GM21526 (cell line): Measurements from ENCODE around the gene SCN11A.

Experiments
- ATAC-seq: cut with Tn5 transposase; IDR thresholded peaks from one replicate; pipeline ENCODE4 v1.9.1; 2021; ENCODE audit warnings: moderate library complexity; ENCODE audit not compliant: unreplicated experiment, low FRiP score

Gene SCN11A

DNA sequence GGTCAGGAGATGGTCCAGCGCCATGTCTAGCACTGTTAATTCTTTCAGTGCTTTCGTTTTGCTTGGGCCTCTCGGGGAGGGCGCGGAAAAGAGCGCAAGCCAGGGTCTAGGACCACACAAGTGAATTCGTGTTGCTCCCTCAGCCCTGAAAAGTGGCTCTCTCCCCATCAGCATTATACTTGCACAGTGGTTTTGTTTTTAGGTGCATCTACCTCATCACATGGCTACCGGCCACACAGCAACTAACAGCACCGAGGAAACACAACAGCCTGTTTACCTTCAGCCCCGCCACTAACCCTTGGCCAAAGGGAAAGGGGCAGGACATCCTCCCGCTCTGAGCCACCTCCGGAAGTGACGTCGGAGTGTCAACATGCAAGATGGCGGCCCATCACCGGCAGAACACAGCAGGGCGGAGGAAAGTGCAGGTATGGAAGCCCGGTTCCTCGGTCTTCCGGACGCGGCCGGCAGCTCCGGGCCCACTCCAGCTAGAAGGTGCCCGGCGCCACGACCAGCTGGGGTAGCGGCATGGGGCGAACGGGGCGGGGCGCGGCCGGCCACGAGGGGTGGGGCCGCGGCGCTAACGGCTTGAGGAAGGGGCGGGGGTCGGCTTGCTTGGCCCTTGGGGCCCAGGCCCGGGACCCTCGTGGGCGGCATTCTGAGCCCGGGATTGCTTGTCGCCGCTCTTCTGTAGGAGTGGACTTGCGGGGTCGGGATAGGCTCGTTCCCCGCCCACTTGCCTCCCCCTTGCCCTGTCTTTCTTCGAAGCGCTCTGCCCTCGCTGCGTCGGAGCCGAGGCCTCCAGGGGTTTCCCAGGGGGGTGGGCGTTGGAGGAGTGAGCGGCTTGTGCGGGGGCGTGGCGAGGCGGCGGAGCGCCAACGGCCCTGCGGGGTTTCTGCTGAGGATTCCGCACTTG is at the start of gene SCN11A, which contains the start of gene WDR48:
TSS of gene SCN11A (minus strand) at position 296 of the 913 bp plus-strand sequence. CDS start 101,582 bp downstream, outside the sequence.
TSS of gene WDR48 (plus strand) at position 368 of the 913 bp plus-strand sequence. CDS start at position 378, 10 bp downstream.
- peak; percentile 98 for ATAC-seq

DNA sequence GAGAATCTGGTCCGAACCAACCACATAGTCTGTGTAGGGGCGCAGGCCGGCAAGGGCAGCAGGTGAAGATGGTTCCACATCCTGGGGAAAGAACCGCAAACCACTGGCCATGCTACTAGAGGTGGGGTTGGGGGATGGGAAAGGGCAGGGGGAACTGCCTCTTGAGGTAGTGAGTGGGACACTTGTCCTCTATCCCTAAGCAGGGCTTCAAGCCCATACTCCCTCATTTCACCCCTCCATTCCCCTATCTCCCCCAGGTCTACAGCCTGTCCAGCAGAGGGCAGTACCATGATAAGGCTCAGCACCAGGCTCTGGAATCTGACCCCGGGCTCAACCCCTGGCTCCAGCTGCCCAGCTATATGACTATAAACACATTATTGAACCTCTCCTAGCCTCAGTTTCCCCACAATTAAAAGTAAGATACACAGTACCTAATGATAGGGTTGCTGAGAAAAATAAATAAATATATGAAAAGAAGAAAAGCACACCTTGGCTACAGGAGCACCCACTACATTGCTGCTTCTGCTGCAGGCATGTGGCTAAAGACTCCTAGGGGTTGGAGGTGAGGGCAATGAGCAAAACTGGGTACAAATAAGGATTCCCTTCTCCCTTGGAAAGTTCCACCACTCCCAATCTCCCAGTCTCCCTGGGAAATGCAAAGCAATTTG is 49.4 kb upstream of the SCN11A start:
- ATAC-seq, result peak; percentile 56

DNA sequence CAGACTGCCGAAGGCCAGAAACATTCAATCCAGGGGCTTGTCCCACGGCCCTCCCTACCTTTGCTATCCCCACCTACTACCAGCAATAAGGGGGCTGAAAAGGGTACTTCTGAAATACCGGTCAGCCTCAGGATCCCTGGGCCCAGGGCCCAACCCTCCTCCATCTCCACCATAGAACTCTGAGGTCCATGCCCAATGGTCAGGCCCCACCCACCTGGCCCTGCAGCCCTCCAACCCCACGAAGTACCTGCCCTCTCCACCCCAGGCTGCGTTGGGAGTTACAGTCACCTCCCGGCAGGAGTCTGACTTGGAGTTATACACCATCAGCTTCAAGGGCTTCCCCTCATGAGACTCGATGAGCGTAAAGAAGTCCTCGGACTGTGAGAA is 48.7 kb upstream of the SCN11A start:
- ATAC-seq, result no peak

GRCh38 chr3:39099738-39100499 is 48.2 kb upstream of the SCN11A start:
- ATAC-seq, result no peak

DNA sequence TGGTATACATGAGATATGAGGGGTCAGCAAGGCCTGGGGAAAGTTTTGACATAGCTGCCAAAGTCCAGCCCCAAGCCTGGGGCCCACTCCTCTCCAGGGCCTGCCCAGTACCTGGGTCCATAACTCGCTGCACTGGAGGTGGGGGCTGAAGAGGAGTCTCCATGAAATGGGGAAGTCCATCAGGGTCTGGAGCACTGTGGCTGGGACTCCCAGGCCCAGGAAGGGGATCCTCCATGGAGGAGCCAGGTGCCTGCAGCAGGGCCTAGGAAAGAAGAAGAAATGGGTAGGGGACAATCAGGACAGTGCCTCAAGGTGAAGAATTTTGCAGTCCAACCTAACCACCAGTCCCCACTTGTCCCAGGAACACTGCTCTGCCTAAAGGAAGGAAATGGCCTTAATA is 47.5 kb upstream of the SCN11A start:
- no peak for ATAC-seq

GRCh38 chr3:39098473-39099000 is 46.8 kb upstream of the SCN11A start:
- ATAC-seq, result no peak

GRCh38 chr3:39097716-39098472 is 46.1 kb upstream of the SCN11A start:
- ATAC-seq, result no peak

- ATAC-seq, result no peak
These were observed 45.0 kb upstream of the SCN11A start for GRCh38 chr3:39096775-39097174.

GRCh38 chr3:39095778-39096177 is 44.0 kb upstream of the SCN11A start:
- ATAC-seq, result no peak

DNA sequence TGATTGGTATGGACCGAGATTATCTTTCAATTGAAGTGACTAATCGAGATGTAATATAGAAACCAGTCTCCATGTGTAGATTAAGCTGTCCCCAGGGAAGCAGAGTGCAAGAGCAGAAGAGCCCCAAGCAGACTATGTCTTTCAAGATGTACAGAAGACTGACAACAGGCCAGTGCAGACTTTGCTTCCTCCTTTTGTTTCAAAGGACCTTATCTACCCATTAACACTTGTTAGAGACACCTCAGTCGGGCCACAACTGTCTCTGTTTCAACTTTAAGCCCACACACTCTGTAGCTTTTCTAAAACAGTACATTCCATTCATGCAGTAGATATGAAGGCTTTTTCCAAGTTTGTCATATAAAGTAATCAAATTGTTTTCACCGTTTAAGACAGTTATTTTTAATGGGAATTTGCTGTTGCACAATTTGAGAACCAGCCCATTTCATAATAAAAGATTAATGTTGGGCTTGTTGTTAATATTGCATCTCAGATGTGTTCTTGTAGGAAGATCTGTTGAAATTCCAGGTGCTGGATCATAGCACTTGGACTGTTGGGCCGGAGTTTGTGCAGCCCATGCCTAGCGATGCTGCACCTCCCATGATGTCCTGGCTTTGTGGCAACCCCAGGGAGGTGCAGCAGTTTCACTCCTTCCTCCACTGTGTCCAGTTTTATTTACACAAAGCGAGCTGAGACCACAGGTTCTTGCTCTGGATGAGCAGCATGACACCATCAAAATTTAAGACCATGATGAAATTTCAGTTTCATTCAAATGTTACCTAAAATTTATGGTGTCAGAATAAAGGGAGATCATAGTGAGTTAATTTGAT is 43.3 kb upstream of the SCN11A start:
- no peak for ATAC-seq

DNA sequence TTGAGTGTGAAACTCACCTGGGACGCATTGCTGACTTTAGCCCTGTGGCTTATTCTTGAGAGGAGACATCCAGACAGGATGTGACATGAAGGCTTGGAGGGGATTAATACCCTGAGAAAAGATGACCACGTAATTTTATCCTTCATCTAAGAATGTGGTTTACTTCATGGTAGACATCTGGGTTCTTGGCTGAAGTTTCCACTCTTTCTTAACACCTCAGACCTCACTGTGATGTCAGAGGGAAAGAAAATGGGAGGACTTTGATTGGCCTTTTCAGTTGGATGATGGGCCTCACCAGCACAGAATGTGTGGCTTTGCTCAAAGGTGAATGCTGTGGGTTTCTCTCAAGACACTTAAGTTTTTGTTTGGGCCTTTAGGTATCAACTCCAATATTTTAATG is 39.2 kb upstream of the SCN11A start:
- no peak for ATAC-seq

DNA sequence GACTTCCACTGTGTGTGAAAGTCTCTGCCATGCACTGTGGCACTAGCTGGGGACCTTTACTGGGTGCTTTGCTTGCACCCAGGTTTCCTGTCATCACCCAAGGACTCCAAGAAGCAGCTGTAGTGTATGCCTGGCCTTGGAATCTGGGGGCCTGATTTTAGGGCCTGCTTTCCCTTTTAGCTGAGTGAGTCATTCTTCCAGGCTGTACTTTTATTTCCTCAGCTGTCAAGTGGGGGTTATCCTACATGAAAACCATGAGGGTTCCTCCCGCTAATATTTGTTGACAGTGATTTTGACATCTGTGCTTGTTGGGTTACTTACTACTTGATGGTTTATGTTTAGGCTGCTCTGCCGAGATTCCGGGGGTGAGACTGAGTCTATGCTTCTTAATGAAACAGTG is 37.1 kb upstream of the SCN11A start:
- ATAC-seq, result no peak

- ATAC-seq, result no peak
These were observed 36.7 kb upstream of the SCN11A start for GRCh38 chr3:39088456-39088855.

DNA sequence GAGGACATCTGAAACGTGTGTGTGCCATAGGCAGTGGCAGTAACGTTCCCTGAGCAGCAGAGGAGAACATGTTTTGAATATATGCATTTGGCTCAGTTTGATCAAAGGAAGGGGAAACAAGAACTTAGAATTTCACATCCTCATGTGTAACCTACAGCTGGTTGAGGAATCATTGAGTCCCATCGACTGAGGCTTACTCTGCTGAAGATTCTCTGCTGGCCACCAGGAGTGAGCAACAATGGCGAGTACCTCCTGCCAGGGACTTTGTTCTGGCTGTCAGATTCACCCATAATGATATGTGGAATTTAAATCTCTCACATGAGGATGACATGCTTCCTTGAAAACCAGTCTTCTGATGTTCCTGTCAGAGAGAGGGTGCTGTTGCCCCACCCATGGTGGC is 34.4 kb upstream of the SCN11A start:
- ATAC-seq, result peak; percentile 59

DNA sequence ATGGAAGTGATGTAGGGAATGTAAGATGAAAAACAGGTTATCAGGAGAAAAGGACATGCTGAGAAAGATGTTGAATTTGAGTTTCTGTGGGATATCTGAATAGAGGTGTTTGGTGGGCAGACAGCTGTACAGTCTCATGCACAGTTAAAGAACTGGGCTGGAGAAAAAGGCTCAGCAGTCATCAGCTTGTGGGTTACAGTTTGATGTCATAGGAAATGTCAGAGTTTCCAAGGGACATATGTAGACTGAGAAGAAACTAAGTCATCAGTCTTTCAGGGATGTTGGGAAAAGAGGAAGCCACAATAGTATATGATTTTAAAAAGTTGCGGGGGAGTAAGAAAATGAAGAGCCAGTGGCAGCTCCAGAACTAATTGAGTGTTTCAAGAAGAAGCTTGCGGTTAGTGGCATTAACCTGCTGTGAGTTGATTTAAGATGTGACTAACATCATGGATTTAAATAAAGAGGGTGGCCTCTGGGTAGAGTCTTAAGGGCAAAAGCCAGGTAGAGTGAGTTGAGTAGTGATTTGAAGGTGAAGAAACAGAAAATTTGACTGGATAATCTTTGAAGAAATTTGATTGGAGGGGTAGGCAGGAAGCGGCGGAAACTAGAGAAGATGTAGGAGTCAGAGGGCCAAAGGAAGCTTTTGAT is 31.0 kb upstream of the SCN11A start:
- ATAC-seq, result no peak

GRCh38 chr3:39080026-39080425 is 28.3 kb upstream of the SCN11A start:
- no peak for ATAC-seq

GRCh38 chr3:39079530-39079929 is 27.8 kb upstream of the SCN11A start:
- no peak for ATAC-seq

DNA sequence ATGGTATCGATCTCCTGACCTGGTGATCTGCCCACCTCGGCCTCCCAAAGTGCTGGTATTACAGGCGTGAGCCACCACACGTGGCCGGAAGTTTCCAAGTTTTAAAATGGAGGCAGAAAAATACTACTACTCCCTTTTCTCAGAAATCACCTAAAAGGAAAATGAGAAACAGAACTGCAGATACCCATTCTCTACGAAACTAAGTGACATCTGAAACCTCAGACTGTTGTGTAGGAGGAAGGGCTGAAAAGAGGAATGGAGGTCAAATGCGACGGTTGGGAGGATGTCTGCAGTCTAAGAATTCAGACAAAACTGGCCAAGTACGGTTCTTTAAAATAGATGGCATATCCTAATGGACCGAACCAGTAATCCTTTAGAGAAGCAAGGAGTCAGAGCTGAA is 24.2 kb upstream of the SCN11A start:
- ATAC-seq, result peak; percentile 65

DNA sequence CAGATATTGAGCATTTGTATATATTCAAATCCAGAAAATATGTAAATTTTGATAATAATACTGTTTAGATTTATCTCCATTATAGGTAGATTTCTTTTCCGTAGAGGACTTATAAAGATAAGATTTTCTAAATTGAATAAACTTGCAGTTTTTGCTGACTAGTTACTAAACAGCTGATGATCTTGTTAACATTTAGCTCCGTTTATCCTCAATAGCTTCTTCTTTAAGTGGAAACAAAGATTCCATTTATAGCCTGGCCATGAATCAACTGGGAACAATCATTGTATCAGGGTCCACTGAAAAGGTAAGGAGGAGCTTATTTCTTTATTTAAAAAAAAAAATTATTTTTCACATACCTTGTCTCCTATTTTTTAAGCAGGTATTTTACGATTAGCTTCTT is 16.8 kb upstream of the SCN11A start:
- ATAC-seq, result no peak
